ENCODE measurements around the gene MRPS34.

The MRPS34 gene

GRCh38 chr16:1768767-1769401, 4.0 kb downstream of the MRPS34 start:
- DNase-seq, result no peak

GRCh38 chr16:1768061-1768766, 4.7 kb downstream of the MRPS34 start:
- no peak for DNase-seq

GRCh38 chr16:1767116-1767994, 5.6 kb downstream of the MRPS34 start:
- no peak for DNase-seq

- DNase-seq, result no peak
Observed at GRCh38 chr16:1766701-1767100, 6.2 kb downstream of the MRPS34 start.

- no peak for DNase-seq
Observed at GRCh38 chr16:1766231-1766630, 6.7 kb downstream of the MRPS34 start.

- DNase-seq, result no peak
Observed at GRCh38 chr16:1765826-1766225, 7.1 kb downstream of the MRPS34 start.

- no peak for DNase-seq
Observed at GRCh38 chr16:1764971-1765370, 8.0 kb downstream of the MRPS34 start.

- no peak for DNase-seq
Observed at GRCh38 chr16:1763521-1764511, 9.1 kb downstream of the MRPS34 start.

- no peak for DNase-seq
Observed at GRCh38 chr16:1762879-1763520, 9.9 kb downstream of the MRPS34 start.

- DNase-seq, result no peak
Observed at GRCh38 chr16:1762196-1762878, 10.6 kb downstream of the MRPS34 start.

GRCh38 chr16:1761751-1762150, 11.2 kb downstream of the MRPS34 start:
- DNase-seq, result no peak

GRCh38 chr16:1760911-1761310, 12.0 kb downstream of the MRPS34 start:
- no peak for DNase-seq

- DNase-seq, result no peak
Observed at GRCh38 chr16:1759511-1759910, 13.4 kb downstream of the MRPS34 start.

GRCh38 chr16:1758923-1759322, 14.0 kb downstream of the MRPS34 start:
- no peak for DNase-seq

- no peak for DNase-seq
Observed at GRCh38 chr16:1757714-1758461, 15.0 kb downstream of the MRPS34 start.

- DNase-seq, result no peak
Observed at GRCh38 chr16:1754204-1754603, 18.7 kb downstream of the MRPS34 start.

- DNase-seq, result no peak
Observed at GRCh38 chr16:1752853-1753252, 20.1 kb downstream of the MRPS34 start.

- DNase-seq, result no peak
Observed at GRCh38 chr16:1751946-1752345, 21.0 kb downstream of the MRPS34 start.

- DNase-seq, result no peak
Observed at GRCh38 chr16:1749152-1750117, 23.5 kb downstream of the MRPS34 start.

Measured in KG1 (cell line).